B cell (primary cell): ENCODE data around the gene DMXL1. TPM values are rescaled to one million over a fixed set of nuclear protein-coding genes. Genes with fewer than 3 reads are reported as not detected.
"Not testable (repeated sequence)": the region's sequence is repeated elsewhere in the genome, so short reads cannot be mapped to it uniquely, and the experiment has no call there.

Experiments used
- ATAC-seq: fragments of 200-7000 bp; cut with Tn5 transposase; one replicate; pipeline ENCODE4 v1.10.0; 2021; ENCODE audit warnings: low read depth, mild to moderate bottlenecking, moderate number of reproducible peaks, moderate library complexity
- CTCF ChIA-PET: fragments of 350-600 bp; sonication (Branson Sonifier 250); formaldehyde crosslinking; loops from one replicate; lab custom pipeline; 2021; ENCODE audit warnings: antibody characterized with exemption, inconsistent platforms; lab: Charles Lee
- POLR2A ChIA-PET: fragments of 350-600 bp; sonication (Branson Sonifier 250); formaldehyde crosslinking; loops from one replicate; lab custom pipeline; 2021; ENCODE audit warnings: antibody characterized with exemption; lab: Charles Lee
- DNase-seq: peaks from one replicate; pipeline ENCODE4 v3.0.0; 2013
- H2AFZ ChIP-seq: 2 replicates; pipeline ENCODE4 v1.6.1; 2012; ENCODE audit warnings: mild to moderate bottlenecking, low read depth, low read length; ENCODE audit not compliant: insufficient read depth, poor library complexity, severe bottlenecking
- H3K27ac ChIP-seq, 2 donors: 1 replicate in 1 of 2; 2 replicates in 1 of 2; pipeline ENCODE4 v1.5.1; 2012 to 2013; ENCODE audit warnings: low read length in 2 of 2, mild to moderate bottlenecking in 2 of 2, moderate library complexity in 1 of 2
- H3K27me3 ChIP-seq, 4 experiments: fragments of 200-600 bp in 1 of 4; sonication (generic) in 1 of 4; replicated peaks in 1 of 4; 1 replicate in 2 of 4; 2 replicates in 2 of 4; pipeline versions ENCODE4 v1.6.1 to v1.7.0; 2013 to 2016; ENCODE audit warnings: low read length in 3 of 4, mild to moderate bottlenecking in 2 of 4, mixed read lengths in 1 of 4, moderate library complexity in 1 of 4; ENCODE audit not compliant: insufficient read depth in 4 of 4, control insufficient read depth in 3 of 4; ENCODE audit errors: control extremely low read depth in 1 of 4
- H3K36me3 ChIP-seq, 2 experiments: replicated peaks in 1 of 2; 1 replicate in 1 of 2; 2 replicates in 1 of 2; pipeline versions ENCODE4 v1.6.1 to v1.7.1; 2013; ENCODE audit warnings: low read length in 1 of 2; ENCODE audit not compliant: insufficient read depth in 2 of 2, control insufficient read depth in 1 of 2; ENCODE audit errors: control extremely low read depth in 1 of 2, extremely low read depth in 1 of 2
- H3K4me1 ChIP-seq, 2 donors: fragments of 200-600 bp in 1 of 2; sonication (generic) in 1 of 2; 1 replicate in 1 of 2; 2 replicates in 1 of 2; pipeline versions ENCODE4 v1.5.1 to v1.6.1; 2013 to 2017; ENCODE audit warnings: low read length in 2 of 2; ENCODE audit not compliant: control insufficient read depth in 2 of 2, insufficient read depth in 2 of 2
- H3K4me2 ChIP-seq: replicated peaks from 2 replicates; pipeline ENCODE3; 2012; ENCODE audit warnings: mild to moderate bottlenecking, low read depth, low read length; ENCODE audit not compliant: poor library complexity, severe bottlenecking
- H3K4me3 ChIP-seq, 5 experiments: fragments of 200-600 bp in 1 of 5; sonication (generic) in 1 of 5; 1 replicate in 3 of 5; 2 replicates in 2 of 5; pipeline versions ENCODE4 v1.5.1 to v1.7.0; 2011 to 2016; ENCODE audit warnings: low read length in 4 of 5, mild to moderate bottlenecking in 4 of 5, low read depth in 2 of 5, control low read depth in 1 of 5, moderate library complexity in 1 of 5; ENCODE audit not compliant: insufficient read depth in 1 of 5; ENCODE audit errors: control extremely low read depth in 1 of 5, extremely low read depth in 1 of 5
- H3K79me2 ChIP-seq: fragments of 200-600 bp; sonication (generic); one replicate; pipeline ENCODE4 v1.6.0; 2016; ENCODE audit warnings: low read length; ENCODE audit not compliant: control insufficient read depth, insufficient read depth
- H3K9ac ChIP-seq: fragments of 200-600 bp; sonication (generic); 2 replicates; pipeline ENCODE4 v1.6.1; 2017; ENCODE audit warnings: mild to moderate bottlenecking, low read length, moderate library complexity
- H3K9me3 ChIP-seq, 3 donors: one replicate each; pipeline versions ENCODE4 v1.6.1 to v1.7.1; 2013; ENCODE audit warnings: low read length in 2 of 3; ENCODE audit not compliant: control insufficient read depth in 2 of 3, insufficient read depth in 1 of 3; ENCODE audit errors: control extremely low read depth in 1 of 3
- H4K20me1 ChIP-seq: 2 replicates; pipeline ENCODE4 v1.6.0; 2012; ENCODE audit warnings: mild to moderate bottlenecking, low read length; ENCODE audit not compliant: insufficient read depth, control insufficient read depth, poor library complexity, severe bottlenecking
- H3K27ac Mint-ChIP-seq: one replicate; pipeline ENCODE4 v1.8.0; 2021; ENCODE audit warnings: mixed read lengths
- H3K27me3 Mint-ChIP-seq: one replicate; pipeline ENCODE4 v1.8.0; 2021; ENCODE audit warnings: mixed read lengths
- H3K4me1 Mint-ChIP-seq: one replicate; pipeline ENCODE4 v1.8.0; 2021; ENCODE audit warnings: mixed read lengths
- H3K4me3 Mint-ChIP-seq: one replicate; pipeline ENCODE4 v1.8.0; 2021; ENCODE audit warnings: mixed read lengths
- H3K9me3 Mint-ChIP-seq: one replicate; pipeline ENCODE4 v1.8.0; 2022; ENCODE audit warnings: mixed read lengths; ENCODE audit not compliant: insufficient read depth
- EZH2 ChIP-seq: IDR thresholded peaks from 2 replicates; pipeline ENCODE4 v1.6.1; 2012; ENCODE audit warnings: borderline replicate concordance, low read depth, mild to moderate bottlenecking, moderate library complexity, low read length; ENCODE audit not compliant: insufficient read depth, poor library complexity, severe bottlenecking
- WGBS: methylation state at CpG from one replicate; pipeline ENCODE4 v1.1.5; 2013; ENCODE audit warnings: missing lambda C conversion rate; ENCODE audit not compliant: insufficient coverage; 5-methylcytosine and 5-hydroxymethylcytosine counted together
- intact Hi-C: fragments of 100-400 bp; cut with micrococcal nuclease; formaldehyde crosslinking; loops from one replicate; pipeline ENCODE4 v1.10.0; 2022
- polyA plus RNA-seq: library from polyadenylated mRNA; depleted of rRNA; stranded (reverse); fragments of >200 nt; gene quantifications from 2 replicates; pipeline ENCODE4 v1.2.3, GENCODE V29; 2012
- total RNA-seq, 2 donors: library from RNA; stranded (reverse); fragments of 120-200 nt in 1 of 2; gene quantifications; 1 replicate in 1 of 2; 2 replicates in 1 of 2; pipeline versions ENCODE4 v1.2.3 to v1.2.4, GENCODE V29; 2013 to 2022
- TF ChIP-seq, protein P1 (sequence below): fragments of 200-600 bp; IDR thresholded peaks from one replicate; pipeline ENCODE4 v1.8.0; 2022; ENCODE audit warnings: antibody characterized with exemption, mild to moderate bottlenecking

DMXL1 gene
- total and polyA plus RNA-seq, 2 donors (not counting 1 experiment from before 2014, with no cell fraction given): 37.9 to 129 TPM

DNA sequence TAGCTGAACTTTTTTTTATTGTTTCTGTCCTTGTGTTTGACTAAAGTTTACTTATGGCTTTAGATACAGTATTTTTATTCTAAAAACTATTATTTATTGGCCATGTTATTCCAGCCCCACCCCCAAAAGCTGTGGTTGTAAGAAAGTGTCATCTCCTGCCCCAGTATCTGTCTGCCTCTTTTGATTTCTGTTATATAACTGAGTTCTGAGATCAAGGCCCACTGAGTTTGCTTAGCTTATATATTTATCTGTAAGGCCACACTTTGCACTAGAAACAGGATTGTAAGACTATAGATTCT lies 168.2 kb downstream of the DMXL1 start:
- no peaks in the 10 kb centered on the region for H3K4me1 ChIP-seq
- no peak overlapping the region for H3K27ac ChIP-seq
- Mint-ChIP-seq H3K27ac (no peak overlapping the region), H3K9me3 (no peaks in the 10 kb centered on the region), H3K27me3 (no peaks in the 10 kb centered on the region), H3K4me3 (no peak overlapping the region), H3K4me1 (no peaks in the 10 kb centered on the region)
- H3K9ac ChIP-seq: no peak overlapping the region
- H2AFZ ChIP-seq: no peak overlapping the region
- H3K4me2 ChIP-seq: no peak overlapping the region
- no peaks in the 10 kb centered on the region for H4K20me1 ChIP-seq
- no peak for ATAC-seq
- no peak for DNase-seq
- H3K27me3 ChIP-seq: no peaks in the 10 kb centered on the region
- no peak overlapping the region for H3K4me3 ChIP-seq
- peaks cover 5 to 40% of the 10 kb centered on the region in 2 experiments for H3K36me3 ChIP-seq
- no peak for TF ChIP-seq EZH2
- TF ChIP-seq, protein P1, sequence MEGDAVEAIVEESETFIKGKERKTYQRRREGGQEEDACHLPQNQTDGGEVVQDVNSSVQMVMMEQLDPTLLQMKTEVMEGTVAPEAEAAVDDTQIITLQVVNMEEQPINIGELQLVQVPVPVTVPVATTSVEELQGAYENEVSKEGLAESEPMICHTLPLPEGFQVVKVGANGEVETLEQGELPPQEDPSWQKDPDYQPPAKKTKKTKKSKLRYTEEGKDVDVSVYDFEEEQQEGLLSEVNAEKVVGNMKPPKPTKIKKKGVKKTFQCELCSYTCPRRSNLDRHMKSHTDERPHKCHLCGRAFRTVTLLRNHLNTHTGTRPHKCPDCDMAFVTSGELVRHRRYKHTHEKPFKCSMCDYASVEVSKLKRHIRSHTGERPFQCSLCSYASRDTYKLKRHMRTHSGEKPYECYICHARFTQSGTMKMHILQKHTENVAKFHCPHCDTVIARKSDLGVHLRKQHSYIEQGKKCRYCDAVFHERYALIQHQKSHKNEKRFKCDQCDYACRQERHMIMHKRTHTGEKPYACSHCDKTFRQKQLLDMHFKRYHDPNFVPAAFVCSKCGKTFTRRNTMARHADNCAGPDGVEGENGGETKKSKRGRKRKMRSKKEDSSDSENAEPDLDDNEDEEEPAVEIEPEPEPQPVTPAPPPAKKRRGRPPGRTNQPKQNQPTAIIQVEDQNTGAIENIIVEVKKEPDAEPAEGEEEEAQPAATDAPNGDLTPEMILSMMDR: no peak
- ChIA-PET CTCF (interaction anchor here (0.6 to 2.5 kb wide), 4 partner anchors 171 to 252 kb away, joined by 3 to 12 read pairs (median 4); partner anchors contain the start of gene DTWD2), POLR2A (no interaction called here)
- intact Hi-C loops: no loop called here
- H3K79me2 ChIP-seq: no peaks in the 10 kb centered on the region
- H3K9me3 ChIP-seq: no peaks in the 10 kb centered on the region

GRCh38 chr5:119239826-119240225 lies 168.9 kb downstream of the DMXL1 start:
- H3K9me3 ChIP-seq, H3K27ac Mint-ChIP-seq, H3K4me2 ChIP-seq, H3K9ac ChIP-seq, H3K27me3 ChIP-seq, H3K4me1 Mint-ChIP-seq, H3K27me3 Mint-ChIP-seq, H3K79me2 ChIP-seq, H3K4me3 Mint-ChIP-seq, H3K4me3 ChIP-seq, DNase-seq, ATAC-seq, intact Hi-C loops, H3K4me1 ChIP-seq, H2AFZ ChIP-seq, POLR2A ChIA-PET, H4K20me1 ChIP-seq, H3K9me3 Mint-ChIP-seq, H3K27ac ChIP-seq: not testable (repeated sequence)
- CTCF ChIA-PET: interaction anchor here (1.2 to 2.5 kb wide), 3 partner anchors 170 to 253 kb away, joined by 3 to 12 read pairs (median 4); partner anchors contain the start of gene DTWD2
- H3K36me3 ChIP-seq: peaks cover 5 to 32% of the 10 kb centered on the region in 2 experiments
- no CpG with 5 or more reads among the region's 3 CpGs for WGBS
